ENCODE data around the gene SUMO3. TPM values are rescaled to one million over a fixed set of nuclear protein-coding genes. Genes with fewer than 3 reads are reported as not detected.

SUMO3 gene
- total and polyA plus RNA-seq, 8 donors = 14.0 to 29.1 (median 21.7) TPM

DNA sequence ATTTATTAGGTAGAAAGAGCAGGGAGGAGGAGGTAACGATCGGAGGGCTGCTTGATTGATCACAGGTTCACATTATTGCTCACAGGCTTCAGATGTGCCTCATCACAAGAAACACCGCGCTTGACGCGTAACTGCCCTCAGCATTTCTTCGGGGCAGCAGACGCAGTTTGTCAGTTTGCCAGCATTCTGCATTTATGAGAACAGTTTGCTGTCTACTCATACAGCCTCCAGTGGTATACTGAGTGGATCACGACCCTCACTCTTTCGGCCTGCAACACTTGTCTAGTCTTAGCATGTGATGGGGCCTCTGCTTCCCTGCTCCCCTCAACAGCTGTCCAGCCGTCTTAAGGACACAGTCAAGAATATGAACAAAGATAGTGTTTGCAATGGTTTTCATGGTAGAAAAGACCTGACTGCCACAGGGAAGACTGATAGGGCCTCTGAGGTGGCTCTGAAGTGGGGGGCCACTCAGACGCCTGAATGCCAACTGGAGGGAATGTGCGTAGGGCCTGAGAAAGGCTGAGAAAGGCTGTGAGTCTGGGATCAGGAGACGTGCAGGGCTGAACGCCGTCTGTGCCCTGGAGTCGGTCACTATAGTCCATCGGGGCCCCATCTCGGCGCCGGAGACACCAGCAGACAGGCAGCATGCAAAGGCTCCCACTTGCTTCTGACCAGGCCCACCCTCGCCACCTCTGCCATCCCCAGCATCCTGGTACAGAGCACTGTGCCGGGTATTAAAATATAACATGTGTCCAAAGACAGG lies 61.3 kb downstream of the SUMO3 start:
- Histone ChIP-seq H3K27me3 (no peaks in the 10 kb centered on the region), H3K4me3 (no peak overlapping the region), H3K36me3 (no peaks in the 10 kb centered on the region), H3K9me3 (no peaks in the 10 kb centered on the region), H3K27ac (no peak overlapping the region), H3K4me1 (no peaks in the 10 kb centered on the region)
- WGBS, 2 donors = 80 to 89% methylated on average over 23 of the region's 23 CpGs
- no peak for DNase-seq
- ATAC-seq = no peak
- no peak for FAIRE-seq
- TF ChIP-seq, protein P1, sequence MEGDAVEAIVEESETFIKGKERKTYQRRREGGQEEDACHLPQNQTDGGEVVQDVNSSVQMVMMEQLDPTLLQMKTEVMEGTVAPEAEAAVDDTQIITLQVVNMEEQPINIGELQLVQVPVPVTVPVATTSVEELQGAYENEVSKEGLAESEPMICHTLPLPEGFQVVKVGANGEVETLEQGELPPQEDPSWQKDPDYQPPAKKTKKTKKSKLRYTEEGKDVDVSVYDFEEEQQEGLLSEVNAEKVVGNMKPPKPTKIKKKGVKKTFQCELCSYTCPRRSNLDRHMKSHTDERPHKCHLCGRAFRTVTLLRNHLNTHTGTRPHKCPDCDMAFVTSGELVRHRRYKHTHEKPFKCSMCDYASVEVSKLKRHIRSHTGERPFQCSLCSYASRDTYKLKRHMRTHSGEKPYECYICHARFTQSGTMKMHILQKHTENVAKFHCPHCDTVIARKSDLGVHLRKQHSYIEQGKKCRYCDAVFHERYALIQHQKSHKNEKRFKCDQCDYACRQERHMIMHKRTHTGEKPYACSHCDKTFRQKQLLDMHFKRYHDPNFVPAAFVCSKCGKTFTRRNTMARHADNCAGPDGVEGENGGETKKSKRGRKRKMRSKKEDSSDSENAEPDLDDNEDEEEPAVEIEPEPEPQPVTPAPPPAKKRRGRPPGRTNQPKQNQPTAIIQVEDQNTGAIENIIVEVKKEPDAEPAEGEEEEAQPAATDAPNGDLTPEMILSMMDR (IDR thresholded peaks at IDR 0.05) = no peak
- intact Hi-C loops (cut with DNase I) = no loop called here

Other genes starting within 250 kb of the SUMO3 start
- gene KRTAP10-4, start 244.3 kb downstream of the SUMO3 start, total RNA-seq = not detected
- not detected for gene KRTAP10-4, start 244.3 kb downstream of the SUMO3 start, polyA plus RNA-seq
- gene KRTAP10-5, start 237.5 kb downstream of the SUMO3 start, total RNA-seq = not detected
- gene KRTAP10-5, start 237.5 kb downstream of the SUMO3 start, polyA plus RNA-seq = not detected
- gene KRTAP10-6, start 225.6 kb downstream of the SUMO3 start, total RNA-seq = not detected
- gene KRTAP10-6, start 225.6 kb downstream of the SUMO3 start, polyA plus RNA-seq = not detected
- gene KRTAP10-7, start 217.5 kb downstream of the SUMO3 start, total RNA-seq = not detected
- not detected for gene KRTAP10-7, start 217.5 kb downstream of the SUMO3 start, polyA plus RNA-seq
- not detected for gene KRTAP10-8, start 206.0 kb downstream of the SUMO3 start, total RNA-seq
- gene KRTAP10-8, start 206.0 kb downstream of the SUMO3 start, polyA plus RNA-seq = not detected
- not detected for gene KRTAP10-9, start 191.0 kb downstream of the SUMO3 start, total RNA-seq
- not detected for gene KRTAP10-9, start 191.0 kb downstream of the SUMO3 start, polyA plus RNA-seq
- gene KRTAP10-10, start 180.7 kb downstream of the SUMO3 start, total RNA-seq = not detected
- not detected for gene KRTAP10-10, start 180.7 kb downstream of the SUMO3 start, polyA plus RNA-seq
- not detected for gene KRTAP10-11, start 171.6 kb downstream of the SUMO3 start, total RNA-seq
- not detected for gene KRTAP10-11, start 171.6 kb downstream of the SUMO3 start, polyA plus RNA-seq
- not detected for gene KRTAP12-4, start 163.4 kb downstream of the SUMO3 start, total RNA-seq
- not detected for gene KRTAP12-4, start 163.4 kb downstream of the SUMO3 start, polyA plus RNA-seq
- not detected for gene KRTAP12-3, start 160.1 kb downstream of the SUMO3 start, total RNA-seq
- gene KRTAP12-3, start 160.1 kb downstream of the SUMO3 start, polyA plus RNA-seq = not detected
- gene KRTAP12-2, start 151.1 kb downstream of the SUMO3 start, total RNA-seq = not detected
- gene KRTAP12-2, start 151.1 kb downstream of the SUMO3 start, polyA plus RNA-seq = not detected
- not detected for gene KRTAP12-1, start 135.9 kb downstream of the SUMO3 start, total RNA-seq
- not detected for gene KRTAP12-1, start 135.9 kb downstream of the SUMO3 start, polyA plus RNA-seq
- gene KRTAP10-12, start 120.9 kb downstream of the SUMO3 start, total RNA-seq = not detected
- gene KRTAP10-12, start 120.9 kb downstream of the SUMO3 start, polyA plus RNA-seq = not detected
- under 1 TPM in 5 of 6 donors, not detected in 1; 0.05 to 0.31 (median 0.17) TPM for gene TSPEAR, start 106.5 kb downstream of the SUMO3 start, total RNA-seq
- gene TSPEAR, start 106.5 kb downstream of the SUMO3 start, polyA plus RNA-seq = 1 to 10 TPM in 1 of 2 donors, under 1 TPM in 1; 0.42 to 1.4 TPM
- 10 to 100 TPM; 30.5 to 48.0 (median 39.7) TPM for gene UBE2G2, start 16.2 kb downstream of the SUMO3 start, total RNA-seq
- 10 to 100 TPM; 44.6 to 53.2 TPM for gene UBE2G2, start 16.2 kb downstream of the SUMO3 start, polyA plus RNA-seq
- gene PTTG1IP, start 55.6 kb upstream of the SUMO3 start, total RNA-seq = 100 to 1,000 TPM in 1 of 6 donors, 10 to 100 TPM in 5; 47.3 to 118 (median 60.6) TPM
- gene PTTG1IP, start 55.6 kb upstream of the SUMO3 start, polyA plus RNA-seq = 10 to 100 TPM; 44.9 to 71.0 TPM
- gene ITGB2, start 102.8 kb upstream of the SUMO3 start, total RNA-seq = 10 to 100 TPM in 3 of 6 donors, 1 to 10 TPM in 3; 1.1 to 88.0 (median 14.8) TPM
- 10 to 100 TPM in 1 of 2 donors, 1 to 10 TPM in 1; 5.1 to 15.1 TPM for gene ITGB2, start 102.8 kb upstream of the SUMO3 start, polyA plus RNA-seq
- gene SLX9, start 122.0 kb upstream of the SUMO3 start, total RNA-seq = 10 to 100 TPM; 12.3 to 21.7 (median 14.5) TPM
- 10 to 100 TPM; 10.5 to 12.4 TPM for gene SLX9, start 122.0 kb upstream of the SUMO3 start, polyA plus RNA-seq